Activated CD4-positive, alpha-beta memory T cell treated with anti-CD3 and anti-CD28 coated beads, Interleukin-2, amount 10 ng/mL, durations not matched to agents 7 days and 5 days (primary cell): ENCODE data around the gene ZNF425. TPM values are rescaled to one million over a fixed set of nuclear protein-coding genes. Genes with fewer than 3 reads are reported as not detected.
"Not testable (repeated sequence)": the region's sequence is repeated elsewhere in the genome, so short reads cannot be mapped to it uniquely, and the experiment has no call there.

Source experiments
- CTCF ChIA-PET: fragments of 350-600 bp; sonication (Branson Sonifier 250); formaldehyde crosslinking; loops from one replicate; lab custom pipeline; 2021; ENCODE audit warnings: antibody characterized with exemption, inconsistent platforms; lab: Charles Lee
- POLR2A ChIA-PET: fragments of 350-600 bp; sonication (Branson Sonifier 250); formaldehyde crosslinking; loops from one replicate; lab custom pipeline; 2021; ENCODE audit warnings: antibody characterized with exemption; lab: Charles Lee
- DNase-seq: peaks from one replicate; pipeline ENCODE4 v3.0.0-alpha.2; 2020
- H3K27ac Mint-ChIP-seq: one replicate; pipeline ENCODE4 v1.8.0; 2021; ENCODE audit warnings: mild to moderate bottlenecking, mixed read lengths
- H3K27me3 Mint-ChIP-seq: one replicate; pipeline ENCODE4 v1.8.0; 2021; ENCODE audit warnings: mixed read lengths
- H3K36me3 Mint-ChIP-seq: one replicate; pipeline ENCODE4 v1.8.0; 2021; ENCODE audit warnings: low read depth, mixed read lengths
- H3K4me1 Mint-ChIP-seq: one replicate; pipeline ENCODE4 v1.8.0; 2021; ENCODE audit warnings: mixed read lengths
- H3K4me3 Mint-ChIP-seq: one replicate; pipeline ENCODE4 v1.8.0; 2021; ENCODE audit warnings: mild to moderate bottlenecking, mixed read lengths
- H3K9me3 Mint-ChIP-seq: one replicate; pipeline ENCODE4 v1.8.0; 2021; ENCODE audit warnings: mixed read lengths
- total RNA-seq, 2 experiments: library from RNA; stranded (reverse); gene quantifications; one replicate each; pipeline ENCODE4 v1.2.3, GENCODE V29; 2021

ZNF425 gene
- total RNA-seq, 2 experiments from 2014 or later: 1.1 TPM

DNA sequence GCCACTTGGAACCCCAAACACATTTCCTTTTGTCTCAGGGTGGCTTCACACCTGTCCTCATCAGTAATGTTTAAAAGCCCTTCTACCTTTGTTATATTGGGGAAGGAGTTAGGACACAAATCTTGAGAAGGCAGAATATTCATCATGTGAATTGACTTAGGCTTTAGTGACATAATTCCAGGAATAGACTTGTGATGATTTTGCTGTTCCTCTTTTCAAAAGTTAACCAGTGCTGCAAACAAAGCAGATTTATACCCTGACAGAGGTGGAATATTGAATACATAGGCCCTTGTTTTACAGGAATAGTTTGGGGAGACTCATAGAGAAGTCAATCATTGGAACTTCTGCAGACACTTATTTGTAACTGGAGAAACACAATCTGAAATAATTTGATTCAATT, 62.6 kb downstream of the ZNF425 start:
- DNase-seq: no peak
- H3K4me3 Mint-ChIP-seq: peak overlapping the region; percentile 34
- peaks cover 3% of the 10 kb centered on the region for H3K36me3 Mint-ChIP-seq
- H3K27me3 Mint-ChIP-seq: no peaks in the 10 kb centered on the region
- ChIA-PET POLR2A (no interaction called here), CTCF (interaction anchor here (1.7 kb wide), 1 partner anchor 62 kb away, joined by 4 read pairs; the partner anchor contains the start of gene ZNF425)
- no peak overlapping the region for H3K27ac Mint-ChIP-seq
- H3K9me3 Mint-ChIP-seq: no peaks in the 10 kb centered on the region
- peaks cover 15% of the 10 kb centered on the region for H3K4me1 Mint-ChIP-seq

DNA sequence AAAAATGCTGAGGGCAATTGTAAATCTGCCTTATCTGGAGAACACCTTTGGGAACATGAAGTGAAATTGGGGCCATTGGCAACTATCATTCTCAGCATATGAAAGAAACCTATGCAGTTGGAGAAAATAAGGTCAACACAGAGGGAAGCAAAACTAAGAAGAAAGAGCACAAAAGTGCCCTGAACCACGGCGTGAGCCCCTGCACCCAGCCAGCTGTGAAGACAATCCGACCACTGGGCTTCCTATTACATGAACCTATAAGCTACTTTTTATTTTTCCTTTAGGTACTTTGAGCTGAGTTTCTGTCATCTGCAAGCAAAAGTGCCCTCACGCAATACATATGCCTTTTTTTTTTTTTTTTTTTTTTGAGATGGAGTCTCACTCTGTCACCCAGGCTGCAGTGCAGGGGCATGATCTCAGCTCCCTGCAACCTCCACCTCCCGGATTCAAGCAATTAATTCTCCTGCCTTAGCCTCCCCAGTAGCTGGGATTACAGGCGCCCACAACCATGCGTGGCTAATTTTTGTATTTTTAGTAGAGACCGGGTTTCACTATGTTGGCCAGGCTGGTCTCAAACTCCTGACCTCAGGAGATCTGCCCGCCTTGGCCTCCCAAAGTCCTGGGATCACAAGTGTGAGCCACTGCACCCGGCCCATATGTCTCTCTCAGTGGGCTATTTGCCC, 63.8 kb downstream of the ZNF425 start:
- H3K9me3 Mint-ChIP-seq, H3K4me3 Mint-ChIP-seq, DNase-seq, H3K36me3 Mint-ChIP-seq, H3K27me3 Mint-ChIP-seq, H3K27ac Mint-ChIP-seq, POLR2A ChIA-PET: not testable (repeated sequence)
- CTCF ChIA-PET: interaction anchor here (3.8 kb wide), 1 partner anchor 56 kb away, joined by 19 read pairs; no protein-coding TSS in a partner anchor
- H3K4me1 Mint-ChIP-seq: peaks cover 15% of the 10 kb centered on the region

GRCh38 chr7:149060156-149060555, 66.0 kb downstream of the ZNF425 start:
- no peak for DNase-seq
- POLR2A ChIA-PET: no interaction called here
- H3K4me3 Mint-ChIP-seq: no peak overlapping the region
- H3K27ac Mint-ChIP-seq: no peak overlapping the region
- H3K4me1 Mint-ChIP-seq: peaks cover 10% of the 10 kb centered on the region
- no peaks in the 10 kb centered on the region for H3K27me3 Mint-ChIP-seq
- H3K36me3 Mint-ChIP-seq: no peaks in the 10 kb centered on the region
- CTCF ChIA-PET: interaction anchor here (0.6 to 3.8 kb wide), 2 partner anchors 54 to 106 kb away, joined by 3 to 19 read pairs; no protein-coding TSS in a partner anchor
- H3K9me3 Mint-ChIP-seq: no peaks in the 10 kb centered on the region

DNA sequence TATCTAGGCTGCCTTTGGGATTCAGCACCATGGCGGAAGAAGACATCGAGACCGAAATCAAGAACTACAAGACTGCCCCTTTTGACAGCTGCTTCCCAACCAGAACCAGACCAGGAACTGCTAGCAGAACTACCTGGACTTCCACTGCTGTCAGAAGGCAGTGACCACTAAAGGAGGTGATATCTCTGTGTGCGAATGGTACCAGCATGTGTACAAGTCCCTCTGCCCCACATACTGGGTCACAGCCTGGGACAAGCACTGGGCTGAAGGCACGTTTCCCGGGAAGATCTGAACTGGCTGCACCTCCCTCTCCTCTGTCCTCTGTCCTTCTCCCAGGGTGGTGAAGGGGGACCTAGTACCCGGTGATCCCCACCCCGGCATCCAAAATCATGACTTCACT, 72.2 kb downstream of the ZNF425 start:
- no peak overlapping the region for H3K27ac Mint-ChIP-seq
- POLR2A ChIA-PET: no interaction called here

GRCh38 chr7:149053384-149053783, 72.7 kb downstream of the ZNF425 start:
- Mint-ChIP-seq H3K27me3 (no peaks in the 10 kb centered on the region), H3K36me3 (no peaks in the 10 kb centered on the region), H3K27ac (no peak overlapping the region), H3K4me1 (peaks cover 1% of the 10 kb centered on the region), H3K9me3 (no peaks in the 10 kb centered on the region), H3K4me3 (no peak overlapping the region)
- no peak for DNase-seq
- ChIA-PET POLR2A (no interaction called here), CTCF (interaction anchor here (1.7 kb wide), 1 partner anchor 48 kb away, joined by 5 read pairs; no protein-coding TSS in a partner anchor)

More for the DNA sequence above, 72.2 kb downstream of the ZNF425 start:
- no peaks in the 10 kb centered on the region for H3K36me3 Mint-ChIP-seq
- no peak for DNase-seq
- CTCF ChIA-PET: interaction anchor here (1.7 kb wide), 1 partner anchor 48 kb away, joined by 5 read pairs; no protein-coding TSS in a partner anchor
- H3K27me3 Mint-ChIP-seq: no peaks in the 10 kb centered on the region
- peaks cover 1% of the 10 kb centered on the region for H3K4me1 Mint-ChIP-seq
- no peaks in the 10 kb centered on the region for H3K9me3 Mint-ChIP-seq
- no peak overlapping the region for H3K4me3 Mint-ChIP-seq

Other genes with a start within 250 kb of the ZNF425 start
- 10 to 100 TPM; 87.7 to 88.4 TPM for gene EZH2, start 242.0 kb downstream of the ZNF425 start, total RNA-seq
- gene PDIA4, start 97.8 kb downstream of the ZNF425 start, total RNA-seq: 100 to 1,000 TPM; 108 TPM
- 1 to 10 TPM; 6.0 to 7.0 TPM for gene ZNF786, start 35.6 kb downstream of the ZNF425 start, total RNA-seq
- gene ZNF398, start 21.1 kb upstream of the ZNF425 start, total RNA-seq: 10 to 100 TPM; 12.1 to 13.7 TPM
- 10 to 100 TPM; 66.1 to 66.6 TPM for gene ZNF282, start 69.2 kb upstream of the ZNF425 start, total RNA-seq
- 10 to 100 TPM; 13.5 to 14.5 TPM for gene ZNF212, start 113.3 kb upstream of the ZNF425 start, total RNA-seq
- gene ZNF783, start 135.9 kb upstream of the ZNF425 start, total RNA-seq: 10 to 100 TPM; 14.4 to 15.8 TPM